ENCODE results near the gene VANGL2.

DNA sequence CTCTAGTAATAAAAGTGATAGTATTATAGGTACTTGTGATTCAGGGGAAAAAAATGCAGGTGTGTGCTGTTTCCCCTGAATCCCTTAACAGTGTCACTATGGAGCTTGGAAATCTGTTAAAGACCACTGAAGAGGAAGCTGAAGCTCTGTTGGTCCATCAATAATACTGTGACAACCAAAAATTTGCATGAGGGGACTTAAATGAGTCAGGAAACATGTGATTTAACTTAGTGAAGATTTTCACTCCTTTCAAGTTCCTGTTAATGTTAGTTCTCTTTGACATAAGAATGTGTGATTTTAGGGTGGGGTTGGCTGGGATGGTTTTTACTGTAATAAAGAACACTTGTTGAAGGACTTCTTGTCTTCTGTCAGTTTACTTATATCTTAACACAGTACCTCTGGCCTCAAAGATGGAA is 32.0 kb downstream of the VANGL2 start:
- TF ChIP-seq RAD21 (IDR thresholded peaks at IDR 0.05): no peak
- no peak for TF ChIP-seq EGR1 (IDR thresholded peaks at IDR 0.05; ENCODE audit: low read depth in 2 of 2)
- TF ChIP-seq, protein P1, sequence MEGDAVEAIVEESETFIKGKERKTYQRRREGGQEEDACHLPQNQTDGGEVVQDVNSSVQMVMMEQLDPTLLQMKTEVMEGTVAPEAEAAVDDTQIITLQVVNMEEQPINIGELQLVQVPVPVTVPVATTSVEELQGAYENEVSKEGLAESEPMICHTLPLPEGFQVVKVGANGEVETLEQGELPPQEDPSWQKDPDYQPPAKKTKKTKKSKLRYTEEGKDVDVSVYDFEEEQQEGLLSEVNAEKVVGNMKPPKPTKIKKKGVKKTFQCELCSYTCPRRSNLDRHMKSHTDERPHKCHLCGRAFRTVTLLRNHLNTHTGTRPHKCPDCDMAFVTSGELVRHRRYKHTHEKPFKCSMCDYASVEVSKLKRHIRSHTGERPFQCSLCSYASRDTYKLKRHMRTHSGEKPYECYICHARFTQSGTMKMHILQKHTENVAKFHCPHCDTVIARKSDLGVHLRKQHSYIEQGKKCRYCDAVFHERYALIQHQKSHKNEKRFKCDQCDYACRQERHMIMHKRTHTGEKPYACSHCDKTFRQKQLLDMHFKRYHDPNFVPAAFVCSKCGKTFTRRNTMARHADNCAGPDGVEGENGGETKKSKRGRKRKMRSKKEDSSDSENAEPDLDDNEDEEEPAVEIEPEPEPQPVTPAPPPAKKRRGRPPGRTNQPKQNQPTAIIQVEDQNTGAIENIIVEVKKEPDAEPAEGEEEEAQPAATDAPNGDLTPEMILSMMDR (IDR thresholded peaks at IDR 0.05; ENCODE audit: low read depth, low read length, missing input control): no peak
- no peak for TF ChIP-seq YY1 (IDR thresholded peaks at IDR 0.05)
- no peak for TF ChIP-seq TAF1 (conservative IDR thresholded peaks at IDR 0.05)
- TF ChIP-seq, protein P2, sequence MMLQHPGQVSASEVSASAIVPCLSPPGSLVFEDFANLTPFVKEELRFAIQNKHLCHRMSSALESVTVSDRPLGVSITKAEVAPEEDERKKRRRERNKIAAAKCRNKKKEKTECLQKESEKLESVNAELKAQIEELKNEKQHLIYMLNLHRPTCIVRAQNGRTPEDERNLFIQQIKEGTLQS (IDR thresholded peaks at IDR 0.05): no peak
- TF ChIP-seq, protein P3, sequence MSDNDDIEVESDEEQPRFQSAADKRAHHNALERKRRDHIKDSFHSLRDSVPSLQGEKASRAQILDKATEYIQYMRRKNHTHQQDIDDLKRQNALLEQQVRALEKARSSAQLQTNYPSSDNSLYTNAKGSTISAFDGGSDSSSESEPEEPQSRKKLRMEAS (IDR thresholded peaks at IDR 0.05): no peak
- no peak for TF ChIP-seq SP1 (IDR thresholded peaks at IDR 0.05)
- no peak for TF ChIP-seq GABPA (IDR thresholded peaks at IDR 0.05 in 1 of 2, conservative IDR thresholded peaks at IDR 0.05 in 1 of 2)
- TF ChIP-seq, protein P4, sequence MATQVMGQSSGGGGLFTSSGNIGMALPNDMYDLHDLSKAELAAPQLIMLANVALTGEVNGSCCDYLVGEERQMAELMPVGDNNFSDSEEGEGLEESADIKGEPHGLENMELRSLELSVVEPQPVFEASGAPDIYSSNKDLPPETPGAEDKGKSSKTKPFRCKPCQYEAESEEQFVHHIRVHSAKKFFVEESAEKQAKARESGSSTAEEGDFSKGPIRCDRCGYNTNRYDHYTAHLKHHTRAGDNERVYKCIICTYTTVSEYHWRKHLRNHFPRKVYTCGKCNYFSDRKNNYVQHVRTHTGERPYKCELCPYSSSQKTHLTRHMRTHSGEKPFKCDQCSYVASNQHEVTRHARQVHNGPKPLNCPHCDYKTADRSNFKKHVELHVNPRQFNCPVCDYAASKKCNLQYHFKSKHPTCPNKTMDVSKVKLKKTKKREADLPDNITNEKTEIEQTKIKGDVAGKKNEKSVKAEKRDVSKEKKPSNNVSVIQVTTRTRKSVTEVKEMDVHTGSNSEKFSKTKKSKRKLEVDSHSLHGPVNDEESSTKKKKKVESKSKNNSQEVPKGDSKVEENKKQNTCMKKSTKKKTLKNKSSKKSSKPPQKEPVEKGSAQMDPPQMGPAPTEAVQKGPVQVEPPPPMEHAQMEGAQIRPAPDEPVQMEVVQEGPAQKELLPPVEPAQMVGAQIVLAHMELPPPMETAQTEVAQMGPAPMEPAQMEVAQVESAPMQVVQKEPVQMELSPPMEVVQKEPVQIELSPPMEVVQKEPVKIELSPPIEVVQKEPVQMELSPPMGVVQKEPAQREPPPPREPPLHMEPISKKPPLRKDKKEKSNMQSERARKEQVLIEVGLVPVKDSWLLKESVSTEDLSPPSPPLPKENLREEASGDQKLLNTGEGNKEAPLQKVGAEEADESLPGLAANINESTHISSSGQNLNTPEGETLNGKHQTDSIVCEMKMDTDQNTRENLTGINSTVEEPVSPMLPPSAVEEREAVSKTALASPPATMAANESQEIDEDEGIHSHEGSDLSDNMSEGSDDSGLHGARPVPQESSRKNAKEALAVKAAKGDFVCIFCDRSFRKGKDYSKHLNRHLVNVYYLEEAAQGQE (IDR thresholded peaks at IDR 0.05): no peak
- no peak for TF ChIP-seq JUND (IDR thresholded peaks at IDR 0.05)
- no peak for TF ChIP-seq HNF4G (IDR thresholded peaks at IDR 0.05)
- TF ChIP-seq, protein P5, sequence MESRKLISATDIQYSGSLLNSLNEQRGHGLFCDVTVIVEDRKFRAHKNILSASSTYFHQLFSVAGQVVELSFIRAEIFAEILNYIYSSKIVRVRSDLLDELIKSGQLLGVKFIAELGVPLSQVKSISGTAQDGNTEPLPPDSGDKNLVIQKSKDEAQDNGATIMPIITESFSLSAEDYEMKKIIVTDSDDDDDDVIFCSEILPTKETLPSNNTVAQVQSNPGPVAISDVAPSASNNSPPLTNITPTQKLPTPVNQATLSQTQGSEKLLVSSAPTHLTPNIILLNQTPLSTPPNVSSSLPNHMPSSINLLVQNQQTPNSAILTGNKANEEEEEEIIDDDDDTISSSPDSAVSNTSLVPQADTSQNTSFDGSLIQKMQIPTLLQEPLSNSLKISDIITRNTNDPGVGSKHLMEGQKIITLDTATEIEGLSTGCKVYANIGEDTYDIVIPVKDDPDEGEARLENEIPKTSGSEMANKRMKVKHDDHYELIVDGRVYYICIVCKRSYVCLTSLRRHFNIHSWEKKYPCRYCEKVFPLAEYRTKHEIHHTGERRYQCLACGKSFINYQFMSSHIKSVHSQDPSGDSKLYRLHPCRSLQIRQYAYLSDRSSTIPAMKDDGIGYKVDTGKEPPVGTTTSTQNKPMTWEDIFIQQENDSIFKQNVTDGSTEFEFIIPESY (IDR thresholded peaks at IDR 0.05): no peak

Data from liver (tissue), 3 donors.